Activated gamma-delta T cell (primary cell): ENCODE data around the gene FAM98A.

Source experiments
- DNase-seq: peaks from one replicate; lab custom pipeline; 2025; lab: John Stamatoyannopoulos, UW

FAM98A gene

GRCh38 chr2:33597026-33597425 is 2.1 kb downstream of the FAM98A start:
- no peak for DNase-seq

GRCh38 chr2:33595385-33595784 is 3.7 kb downstream of the FAM98A start:
- DNase-seq, result no peak

- no peak for DNase-seq
These were observed 9.7 kb downstream of the FAM98A start for GRCh38 chr2:33589444-33589843.

DNA sequence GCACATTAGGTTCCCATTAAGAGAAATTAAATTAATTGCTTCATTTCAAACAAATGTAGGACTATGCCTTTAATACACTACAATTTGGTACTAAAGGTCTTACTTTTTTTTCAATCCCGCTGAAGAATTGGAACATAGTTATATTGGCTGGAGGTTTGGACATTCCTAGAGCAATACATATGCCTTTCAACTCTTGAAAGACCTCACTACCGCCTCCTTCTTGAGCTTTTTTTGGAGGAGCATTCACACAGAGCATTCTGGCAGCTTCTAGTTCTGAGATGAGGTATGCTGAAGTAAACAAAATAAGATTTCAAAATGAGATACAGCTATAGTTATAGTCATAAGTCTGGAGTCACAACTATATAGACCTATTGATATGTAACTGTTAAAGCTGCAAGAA is 10.9 kb downstream of the FAM98A start:
- DNase-seq, result no peak

DNA sequence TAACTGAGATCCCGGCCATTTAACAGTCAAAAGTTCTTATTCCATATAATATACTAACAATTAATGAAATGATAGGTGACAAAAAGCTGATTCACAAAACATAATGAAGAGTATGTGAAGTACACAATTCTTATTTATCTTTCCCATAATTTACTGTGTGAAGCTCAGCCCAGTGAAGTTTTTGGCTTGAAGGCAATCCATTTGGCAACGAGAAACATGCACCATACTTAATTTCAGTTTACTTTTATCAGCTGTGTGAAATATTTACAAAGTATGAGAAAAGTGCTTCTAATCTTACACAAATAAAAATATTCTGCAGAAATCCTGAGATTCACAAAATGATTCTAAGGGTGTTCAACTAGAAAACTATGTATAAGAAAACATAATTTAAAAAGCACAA is 12.3 kb downstream of the FAM98A start:
- no peak for DNase-seq

DNA sequence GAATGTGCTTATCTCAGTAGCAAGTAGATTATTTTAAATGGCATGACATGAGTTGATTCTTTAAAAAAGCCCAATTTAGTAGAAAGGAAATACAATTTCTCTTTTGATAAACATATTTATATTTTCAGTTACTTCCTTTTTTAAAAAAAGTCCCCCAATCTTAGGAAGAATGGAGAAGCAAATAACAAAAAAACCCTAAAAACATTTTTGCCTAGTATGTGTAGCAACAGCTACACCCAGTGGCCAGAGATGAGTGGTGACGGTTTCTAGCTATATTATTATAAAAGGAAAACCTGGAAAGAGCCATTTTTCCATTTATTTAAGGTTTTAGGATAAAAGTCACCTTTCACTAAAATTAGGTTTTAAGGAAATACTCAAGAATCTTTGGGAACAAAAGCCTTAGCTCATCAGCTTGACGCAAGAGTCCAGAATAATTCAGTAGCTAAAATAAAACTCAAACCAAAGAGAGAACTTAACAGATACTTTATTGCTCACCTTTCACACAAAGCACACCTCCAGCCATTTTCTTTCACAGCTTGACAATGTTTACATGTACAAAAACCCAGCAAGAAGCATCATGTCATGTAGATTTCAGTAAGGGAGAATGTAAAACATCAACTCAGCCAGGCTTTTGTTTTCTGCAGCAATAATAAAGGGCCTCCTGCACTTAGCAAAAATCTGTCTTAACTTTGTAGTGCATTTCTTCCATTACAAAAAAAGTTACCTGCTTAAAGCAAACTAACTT is 15.7 kb downstream of the FAM98A start:
- no peak for DNase-seq

DNA sequence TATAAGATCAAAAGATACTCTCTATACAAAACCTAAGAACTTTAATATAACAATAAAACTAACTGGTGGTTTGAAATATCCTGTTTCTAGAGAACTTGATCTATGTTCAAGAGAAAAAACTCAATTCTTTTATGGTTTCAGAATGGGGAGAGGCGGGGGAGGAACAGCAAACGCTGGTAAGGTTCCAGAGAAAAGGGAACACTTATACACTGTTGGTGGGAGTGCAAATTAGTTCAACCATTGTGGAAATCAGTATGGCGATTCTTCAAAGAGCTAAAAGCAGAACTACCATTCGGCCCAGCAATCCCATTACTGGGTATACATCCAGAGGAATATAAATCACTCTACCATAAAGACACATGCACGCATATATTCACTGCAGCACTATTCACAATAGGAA is 17.2 kb downstream of the FAM98A start:
- DNase-seq, result no peak

DNA sequence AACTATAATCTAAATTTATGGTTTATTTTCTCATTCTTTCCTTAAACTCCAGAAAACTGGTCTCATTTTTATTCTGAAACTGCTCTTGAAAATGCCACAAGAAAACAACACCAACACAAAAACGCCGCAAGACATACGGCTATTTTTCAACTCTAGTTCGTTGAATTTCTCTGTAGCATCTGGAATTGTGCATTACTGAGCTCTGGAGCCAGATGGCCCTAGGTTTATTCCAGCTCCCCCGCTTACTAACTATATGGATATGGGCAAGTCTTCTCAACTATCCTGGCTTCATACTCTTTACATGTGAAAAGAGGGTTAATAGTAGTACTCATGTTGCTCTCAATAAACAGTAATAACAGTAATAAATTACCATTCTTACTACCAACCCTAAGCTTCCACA is 19.9 kb downstream of the FAM98A start:
- no peak for DNase-seq

- DNase-seq, result no peak
These were observed 21.4 kb downstream of the FAM98A start for GRCh38 chr2:33577668-33578067.

DNA sequence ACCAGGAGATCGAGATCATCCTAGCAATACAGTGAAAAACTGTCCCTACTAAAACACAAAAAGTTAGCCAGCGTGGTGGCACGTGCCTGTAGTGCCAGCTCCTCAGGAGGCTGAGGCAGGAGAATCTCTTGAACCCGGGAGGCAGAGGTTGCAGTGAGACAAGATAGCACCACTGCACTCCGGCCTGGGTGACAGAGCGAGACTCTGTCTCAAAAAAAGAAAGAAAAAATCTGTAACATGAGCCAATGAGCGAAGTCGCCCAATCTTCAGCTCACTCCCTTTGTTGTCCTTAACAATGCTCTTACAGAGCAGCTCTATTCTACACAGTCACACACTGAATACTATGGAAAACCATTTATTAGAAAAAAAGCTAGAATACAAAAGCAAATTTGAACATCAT is 22.0 kb downstream of the FAM98A start:
- no peak for DNase-seq

GRCh38 chr2:33573657-33574056 is 25.4 kb downstream of the FAM98A start:
- DNase-seq, result no peak

- no peak for DNase-seq
These were observed 28.4 kb downstream of the FAM98A start for GRCh38 chr2:33570681-33571080.

GRCh38 chr2:33561872-33562271 is 37.2 kb downstream of the FAM98A start:
- DNase-seq, result no peak

- DNase-seq, result no peak
These were observed 39.1 kb downstream of the FAM98A start for GRCh38 chr2:33560017-33560416.

DNA sequence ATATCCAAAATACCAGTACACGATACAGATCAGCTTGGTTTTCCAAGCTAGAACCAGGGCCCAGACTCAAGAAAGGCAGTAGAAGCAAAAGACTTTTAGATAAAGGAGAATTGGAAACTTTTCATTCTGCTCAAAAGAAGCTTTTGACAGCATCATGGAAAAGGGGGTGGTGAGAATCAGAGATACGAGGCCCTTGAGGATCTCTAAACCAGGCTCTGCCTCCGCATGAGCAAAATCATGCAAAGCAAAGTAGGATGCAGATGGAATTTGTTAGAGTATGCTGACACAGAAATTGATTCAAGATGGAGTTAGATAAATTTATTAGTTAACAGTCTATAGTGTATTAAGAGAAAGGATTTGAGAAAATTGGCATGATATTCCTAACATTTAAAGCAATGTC is 39.8 kb downstream of the FAM98A start:
- DNase-seq, result no peak

- DNase-seq, result no peak
These were observed 43.4 kb downstream of the FAM98A start for GRCh38 chr2:33555681-33556080.

- no peak for DNase-seq
These were observed 46.2 kb downstream of the FAM98A start for GRCh38 chr2:33552758-33553461.

- no peak for DNase-seq
These were observed 48.9 kb downstream of the FAM98A start for GRCh38 chr2:33550206-33550605.

- no peak for DNase-seq
These were observed 57.9 kb downstream of the FAM98A start for GRCh38 chr2:33541243-33541642.

- no peak for DNase-seq
These were observed 63.7 kb downstream of the FAM98A start for GRCh38 chr2:33535421-33535820.
